Activated T-cell treated with anti-CD3 and anti-CD28 coated beads, Interleukin-2, amount 50 U/mL, for 72 hours (primary cell): ENCODE measurements around the gene MAN2C1. TPM values are rescaled to one million over a fixed set of nuclear protein-coding genes. Genes with fewer than 3 reads are reported as not detected.
"Not testable (repeated sequence)": the region's sequence is repeated elsewhere in the genome, so short reads cannot be mapped to it uniquely, and the experiment has no call there.

Experiments used
- ATAC-seq, 2 donors: fragments of 150-1000 bp; cut with Tn5 transposase; replicated peaks in 1 of 2; 2 replicates each; pipeline ENCODE4 v1.10.0; 2021; ENCODE audit warnings: moderate library complexity in 2 of 2, mild to moderate bottlenecking in 1 of 2
- DNase-seq, 2 donors: peaks; one replicate each; pipeline ENCODE4 v3.0.0; 2021 to 2022; ENCODE audit warnings: mixed read lengths in 1 of 2
- H3K27ac Mint-ChIP-seq: one replicate; pipeline ENCODE4 v1.8.0; 2022; ENCODE audit warnings: mild to moderate bottlenecking, moderate library complexity, mixed read lengths
- H3K27me3 Mint-ChIP-seq: one replicate; pipeline ENCODE4 v1.8.0; 2022; ENCODE audit warnings: low read depth, mixed read lengths
- H3K36me3 Mint-ChIP-seq, 2 donors: one replicate each; pipeline ENCODE4 v1.8.0; 2022; ENCODE audit warnings: mixed read lengths in 2 of 2, mild to moderate bottlenecking in 1 of 2; ENCODE audit not compliant: insufficient read depth in 2 of 2
- H3K4me1 Mint-ChIP-seq: one replicate; pipeline ENCODE4 v1.8.0; 2022; ENCODE audit warnings: low read depth, mixed read lengths
- H3K4me3 Mint-ChIP-seq, 2 donors: one replicate each; pipeline ENCODE4 v1.8.0; 2022; ENCODE audit warnings: mild to moderate bottlenecking in 2 of 2, mixed read lengths in 2 of 2, moderate library complexity in 2 of 2
- H3K9me3 Mint-ChIP-seq, 2 donors: one replicate each; pipeline ENCODE4 v1.8.0; 2022; ENCODE audit warnings: mixed read lengths in 2 of 2
- total RNA-seq, 2 donors: library from RNA; stranded (reverse); gene quantifications; one replicate each; pipeline ENCODE4 v1.2.3, GENCODE V29; 2022

MAN2C1 gene
- 100 to 1,000 TPM; 106 to 120 TPM for total RNA-seq

- DNase-seq (peak; percentile 96 to 97), ATAC-seq (peak; percentile 92)
- Mint-ChIP-seq H3K4me1 (peaks cover 22% of the 10 kb centered on the region), H3K36me3 (peaks cover 0 to 4% of the 10 kb centered on the region in 2 donors), H3K27ac (peak within 1 kb of the TSS; percentile 79), H3K9me3 (no peaks in the 10 kb centered on the region), H3K4me3 (peak within 1 kb of the TSS; percentile 88 to 91), H3K27me3 (no peaks in the 10 kb centered on the region)
These were observed at the start of gene MAN2C1 for GRCh38 chr15:75367913-75368688. Gene MAN2C1, minus strand, starts transcription at chr15:75368607. Its CDS starts 24 bp downstream, at chr15:75368583.

GRCh38 chr15:75416584-75416983, 48.2 kb upstream of the MAN2C1 start:
- Mint-ChIP-seq H3K36me3 (peaks cover 6 to 30% of the 10 kb centered on the region in 2 donors), H3K27ac (peak overlapping the region; percentile 29), H3K27me3 (no peaks in the 10 kb centered on the region), H3K4me1 (peaks cover 23% of the 10 kb centered on the region), H3K4me3 (no peak overlapping the region), H3K9me3 (no peaks in the 10 kb centered on the region)
- ATAC-seq (no peak), DNase-seq (no peak)

GRCh38 chr15:75410196-75410595, 41.8 kb upstream of the MAN2C1 start:
- DNase-seq (no peak), ATAC-seq (peak; percentile 31 to 47)
- Mint-ChIP-seq H3K27ac (peak overlapping the region; percentile 36), H3K4me3 (peak overlapping the region in 1 of 2 donors; percentile 0), H3K9me3 (no peaks in the 10 kb centered on the region), H3K27me3 (no peaks in the 10 kb centered on the region), H3K36me3 (peaks cover 22 to 63% of the 10 kb centered on the region in 2 donors), H3K4me1 (peaks cover 60% of the 10 kb centered on the region)

- H3K27me3 Mint-ChIP-seq = no peaks in the 10 kb centered on the region
- DNase-seq (no peak), ATAC-seq (peak; percentile 58 to 69)
- H3K4me1 Mint-ChIP-seq = peaks cover 60% of the 10 kb centered on the region
- H3K9me3 Mint-ChIP-seq = no peaks in the 10 kb centered on the region
- H3K27ac Mint-ChIP-seq = peak overlapping the region; percentile 79
- H3K4me3 Mint-ChIP-seq = peak overlapping the region; percentile 25 to 79
- peaks cover 19 to 65% of the 10 kb centered on the region in 2 donors for H3K36me3 Mint-ChIP-seq
These were observed 38.7 kb upstream of the MAN2C1 start for GRCh38 chr15:75407083-75407482.

GRCh38 chr15:75403892-75404291, 35.5 kb upstream of the MAN2C1 start:
- no peaks in the 10 kb centered on the region for H3K27me3 Mint-ChIP-seq
- H3K9me3 Mint-ChIP-seq = no peaks in the 10 kb centered on the region
- H3K4me3 Mint-ChIP-seq = no peak overlapping the region
- H3K4me1 Mint-ChIP-seq = peaks cover 33% of the 10 kb centered on the region
- DNase-seq (no peak), ATAC-seq (peak; percentile 40 to 54)
- peak overlapping the region; percentile 78 for H3K27ac Mint-ChIP-seq
- H3K36me3 Mint-ChIP-seq = peaks cover 24 to 58% of the 10 kb centered on the region in 2 donors

GRCh38 chr15:75397494-75397893, 29.1 kb upstream of the MAN2C1 start:
- Mint-ChIP-seq H3K9me3 (no peaks in the 10 kb centered on the region), H3K4me3 (no peak overlapping the region), H3K4me1 (no peaks in the 10 kb centered on the region), H3K27ac (peak overlapping the region; percentile 88), H3K27me3 (no peaks in the 10 kb centered on the region), H3K36me3 (peaks cover 17 to 49% of the 10 kb centered on the region in 2 donors)
- ATAC-seq = no peak
- no peak for DNase-seq

GRCh38 chr15:75389791-75390382, 21.5 kb upstream of the MAN2C1 start:
- no peak for DNase-seq
- Mint-ChIP-seq H3K36me3 (peaks cover 14 to 32% of the 10 kb centered on the region in 2 donors), H3K27me3 (no peaks in the 10 kb centered on the region), H3K9me3 (no peaks in the 10 kb centered on the region), H3K4me1 (peaks cover 16% of the 10 kb centered on the region), H3K27ac (peak overlapping the region; percentile 22), H3K4me3 (no peak overlapping the region)
- ATAC-seq = no peak

GRCh38 chr15:75383986-75384385, 15.6 kb upstream of the MAN2C1 start:
- H3K4me1 Mint-ChIP-seq = peaks cover 16% of the 10 kb centered on the region
- peaks cover 7 to 31% of the 10 kb centered on the region in 2 donors for H3K36me3 Mint-ChIP-seq
- DNase-seq, H3K27ac Mint-ChIP-seq, H3K4me3 Mint-ChIP-seq, H3K9me3 Mint-ChIP-seq, ATAC-seq, H3K27me3 Mint-ChIP-seq: not testable (repeated sequence)

- ATAC-seq = no peak
- H3K4me1 Mint-ChIP-seq = peaks cover 4% of the 10 kb centered on the region
- peaks cover 7 to 34% of the 10 kb centered on the region in 2 donors for H3K36me3 Mint-ChIP-seq
- no peak for DNase-seq
- H3K27me3 Mint-ChIP-seq = no peaks in the 10 kb centered on the region
- no peak overlapping the region for H3K4me3 Mint-ChIP-seq
- peak overlapping the region; percentile 26 for H3K27ac Mint-ChIP-seq
- no peaks in the 10 kb centered on the region for H3K9me3 Mint-ChIP-seq
These were observed 12.4 kb upstream of the MAN2C1 start for GRCh38 chr15:75380773-75381172.

- Mint-ChIP-seq H3K9me3 (no peaks in the 10 kb centered on the region), H3K27me3 (no peaks in the 10 kb centered on the region), H3K27ac (no peak overlapping the region), H3K4me1 (peaks cover 22% of the 10 kb centered on the region), H3K36me3 (peaks cover 5 to 24% of the 10 kb centered on the region in 2 donors), H3K4me3 (no peak overlapping the region)
- DNase-seq (no peak), ATAC-seq (no peak)
These were observed 3.7 kb upstream of the MAN2C1 start for GRCh38 chr15:75371901-75372688.

GRCh38 chr15:75371486-75371885, 3.1 kb upstream of the MAN2C1 start:
- Mint-ChIP-seq H3K4me3 (no peak overlapping the region), H3K4me1 (peaks cover 22% of the 10 kb centered on the region), H3K27me3 (no peaks in the 10 kb centered on the region), H3K36me3 (peaks cover 4 to 23% of the 10 kb centered on the region in 2 donors), H3K9me3 (no peaks in the 10 kb centered on the region), H3K27ac (peak overlapping the region; percentile 24)
- DNase-seq (no peak), ATAC-seq (no peak)

- Mint-ChIP-seq H3K27ac (peak overlapping the region; percentile 79), H3K4me3 (peak overlapping the region; percentile 88 to 91), H3K9me3 (no peaks in the 10 kb centered on the region), H3K4me1 (peaks cover 22% of the 10 kb centered on the region), H3K36me3 (peaks cover 4 to 15% of the 10 kb centered on the region in 2 donors), H3K27me3 (no peaks in the 10 kb centered on the region)
- DNase-seq = no peak
- no peak for ATAC-seq
These were observed 1.6 kb upstream of the MAN2C1 start for GRCh38 chr15:75369897-75370581.
